ENCODE data around the gene TERT. TPM values are rescaled to one million over a fixed set of nuclear protein-coding genes. Genes with fewer than 3 reads are reported as not detected.

Gene TERT
- polyA plus RNA-seq, 1 donor, result not detected

DNA sequence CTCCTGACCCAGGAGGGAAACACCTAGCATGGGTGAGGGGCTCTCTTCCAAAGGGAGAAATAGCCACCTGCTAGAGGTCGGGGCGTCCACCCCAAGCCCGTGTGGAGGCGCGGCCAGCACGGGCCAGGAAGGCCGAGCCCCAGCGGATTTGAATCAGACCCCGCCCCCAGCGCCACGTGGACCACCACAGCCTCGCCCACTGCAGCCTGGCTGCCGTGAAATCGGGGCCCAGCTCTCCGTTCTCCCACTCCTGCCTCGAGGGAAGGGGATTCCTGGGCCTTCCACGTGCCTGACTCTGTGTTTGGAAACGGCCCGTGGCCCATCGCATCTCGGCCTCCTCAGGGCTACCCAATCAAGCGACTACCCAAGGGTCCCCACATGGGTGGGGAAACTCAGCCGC lies 38.1 kb downstream of the TERT start:
- no peak for DNase-seq

DNA sequence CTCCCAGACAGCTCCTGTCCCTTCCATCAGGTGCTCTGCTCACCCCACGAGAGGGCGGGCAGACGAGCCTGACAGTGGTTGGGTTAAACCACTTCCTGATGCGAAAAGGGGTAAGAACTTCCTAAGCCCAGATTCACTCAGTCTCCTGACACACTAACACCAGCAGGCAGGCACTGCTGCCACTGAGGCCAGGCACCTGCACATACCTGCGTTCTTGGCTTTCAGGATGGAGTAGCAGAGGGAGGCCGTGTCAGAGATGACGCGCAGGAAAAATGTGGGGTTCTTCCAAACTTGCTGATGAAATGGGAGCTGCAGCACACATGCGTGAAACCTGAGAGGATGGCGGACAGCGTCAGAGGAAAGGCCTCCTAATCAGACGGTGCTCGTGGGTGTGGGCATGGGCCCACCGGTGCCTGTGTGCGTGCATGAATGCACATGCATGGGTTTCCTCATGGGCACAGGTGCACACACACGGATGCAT lies 39.7 kb downstream of the TERT start:
- no peak for DNase-seq

DNA sequence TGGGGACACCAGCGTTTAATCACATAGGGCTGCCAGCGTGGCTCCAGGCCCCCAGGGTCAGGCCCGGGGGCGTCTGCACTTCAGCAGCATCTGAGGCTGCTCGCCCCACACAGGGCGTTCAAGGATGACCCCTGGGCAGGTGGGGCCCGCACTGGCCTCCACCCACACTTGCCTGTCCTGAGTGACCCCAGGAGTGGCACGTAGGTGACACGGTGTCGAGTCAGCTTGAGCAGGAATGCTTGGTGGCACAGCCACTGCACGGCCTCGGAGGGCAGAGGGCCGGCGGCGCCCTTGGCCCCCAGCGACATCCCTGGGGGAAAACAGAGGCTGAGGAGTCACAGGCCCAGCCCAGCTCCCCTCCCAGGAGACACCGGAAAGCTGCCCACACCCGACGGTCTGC lies 40.7 kb downstream of the TERT start:
- DNase-seq, result no peak

DNA sequence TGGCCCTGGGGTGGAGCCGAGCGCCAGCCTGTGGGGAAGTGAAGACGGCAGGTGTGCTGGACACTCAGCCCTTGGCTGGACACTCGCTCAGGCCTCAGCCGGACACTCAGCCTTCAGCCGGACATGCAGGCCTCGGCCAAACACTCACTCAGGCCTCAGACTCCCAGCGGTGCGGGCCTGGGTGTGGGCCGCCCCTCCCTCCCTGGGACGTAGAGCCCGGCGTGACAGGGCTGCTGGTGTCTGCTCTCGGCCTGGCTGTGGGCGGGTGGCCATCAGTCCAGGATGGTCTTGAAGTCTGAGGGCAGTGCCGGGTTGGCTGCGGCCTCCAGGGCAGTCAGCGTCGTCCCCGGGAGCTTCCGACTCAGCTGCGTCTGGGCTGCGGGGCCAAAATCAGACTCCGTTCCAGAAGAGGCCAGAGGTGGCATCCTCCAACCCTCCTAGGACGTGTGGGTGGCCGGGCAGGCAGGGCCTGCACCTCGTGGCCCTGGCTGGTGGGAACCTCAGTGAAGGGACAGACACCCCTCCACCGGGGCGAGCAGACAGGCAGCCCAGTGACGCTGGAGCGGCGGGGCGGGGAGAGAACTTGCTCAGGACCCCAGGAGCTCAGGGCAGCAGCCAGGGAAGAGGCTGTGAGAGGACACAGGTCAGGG lies 41.3 kb downstream of the TERT start:
- DNase-seq, result no peak

DNA sequence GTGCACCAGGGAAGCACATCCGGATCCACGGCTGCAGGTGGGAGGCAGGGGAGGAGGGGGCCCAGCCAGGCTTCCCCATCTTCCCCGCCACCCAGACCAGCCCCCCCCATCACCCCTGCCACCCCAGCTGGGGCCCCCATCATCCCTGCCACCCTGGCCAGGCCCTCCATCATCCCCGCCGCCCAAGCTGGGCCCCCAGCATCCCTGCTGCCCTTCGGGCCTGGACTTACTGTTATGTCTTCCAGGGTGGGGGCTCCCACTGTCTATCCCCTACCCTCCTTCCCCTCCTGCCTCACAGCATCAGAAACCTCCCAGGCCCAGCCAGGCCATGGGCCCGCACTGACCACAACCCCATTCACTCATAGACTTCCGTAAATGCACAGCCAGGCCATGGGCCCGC lies 42.2 kb downstream of the TERT start:
- DNase-seq, result no peak

DNA sequence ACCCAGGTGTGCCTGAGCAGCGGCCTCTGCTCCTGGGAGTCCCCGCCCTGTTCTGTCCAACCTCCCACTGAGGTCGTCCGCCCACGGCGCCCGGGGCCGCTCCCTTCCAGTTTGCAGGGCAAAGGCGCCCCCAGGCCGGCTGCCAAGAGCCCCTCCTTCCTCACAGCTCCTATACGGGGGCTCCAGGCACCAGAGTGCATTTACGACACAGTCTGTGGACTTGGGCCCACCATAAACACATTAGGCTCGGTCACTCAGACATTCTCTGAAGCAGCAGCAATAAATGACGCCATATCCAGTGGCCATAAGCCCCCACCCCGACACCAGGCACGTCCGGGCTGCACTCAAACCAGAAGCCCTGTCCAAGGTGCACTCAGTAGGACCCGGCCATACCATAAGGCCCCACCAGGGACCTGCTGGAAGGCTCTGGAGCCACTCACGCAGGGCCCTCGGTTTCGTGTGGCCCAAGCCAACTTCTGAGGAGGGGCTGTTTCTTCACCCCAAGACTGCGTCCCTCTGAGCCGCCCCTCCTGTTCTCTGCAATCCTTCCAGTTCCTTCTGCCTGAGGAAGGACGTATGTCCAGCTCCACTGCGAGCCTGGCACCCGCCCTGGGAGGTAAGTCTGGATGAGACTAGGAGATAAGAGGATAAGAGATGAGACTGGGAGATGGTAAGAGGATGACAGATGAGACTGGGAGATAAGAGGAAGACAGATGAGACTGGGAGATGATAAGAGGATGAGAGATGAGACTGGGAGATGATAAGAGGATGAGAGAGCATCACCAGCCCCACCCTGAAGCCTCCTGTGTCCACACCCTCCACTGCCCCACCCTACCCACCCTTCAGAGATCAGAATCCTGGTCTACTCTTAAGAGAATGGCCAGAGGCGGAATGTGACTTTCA lies 42.9 kb downstream of the TERT start:
- DNase-seq, result no peak

DNA sequence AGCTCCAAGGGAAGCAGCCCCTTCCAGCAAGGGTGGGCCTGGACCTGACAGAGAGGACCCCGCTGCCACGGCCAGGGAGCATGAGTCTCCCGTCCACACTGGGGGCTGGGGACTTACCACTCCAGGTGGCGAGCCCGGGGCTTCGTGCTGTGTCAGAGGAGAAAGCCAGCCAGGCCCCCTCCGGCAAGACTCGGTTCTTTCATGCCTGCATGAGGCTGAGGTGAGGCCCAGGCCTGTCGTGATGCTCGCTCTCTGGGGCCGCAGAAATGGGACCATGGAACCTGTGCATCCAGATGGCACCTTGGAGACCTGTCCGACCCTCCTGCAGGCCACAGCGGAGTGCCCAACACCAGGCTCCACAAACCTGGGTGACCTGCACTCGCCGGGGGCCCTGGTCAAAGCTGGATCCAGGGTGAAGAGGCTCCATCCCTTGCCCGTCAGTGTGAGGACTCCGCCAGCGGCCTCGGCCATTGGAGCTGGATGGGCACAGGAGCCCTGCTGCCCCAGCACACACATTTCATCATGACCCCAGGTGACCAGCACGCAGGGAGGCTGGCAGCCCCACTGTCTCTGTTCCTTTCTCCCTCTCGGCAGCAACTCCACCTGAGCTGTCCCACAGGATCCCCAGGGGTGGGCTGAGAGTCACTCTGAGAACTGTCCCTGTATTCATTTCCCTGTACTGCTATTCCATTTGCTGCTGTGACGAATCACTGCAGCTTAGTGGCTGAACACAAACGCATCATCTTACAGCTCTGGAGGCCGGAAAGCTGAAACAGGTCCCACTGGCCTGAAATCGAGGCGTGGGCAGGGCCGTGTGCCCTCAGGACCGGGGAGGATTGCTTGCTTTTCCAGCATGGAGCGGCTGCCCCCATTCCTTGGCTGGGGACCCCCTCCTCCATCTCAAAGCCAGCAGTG lies 45.2 kb downstream of the TERT start:
- DNase-seq, result no peak

DNA sequence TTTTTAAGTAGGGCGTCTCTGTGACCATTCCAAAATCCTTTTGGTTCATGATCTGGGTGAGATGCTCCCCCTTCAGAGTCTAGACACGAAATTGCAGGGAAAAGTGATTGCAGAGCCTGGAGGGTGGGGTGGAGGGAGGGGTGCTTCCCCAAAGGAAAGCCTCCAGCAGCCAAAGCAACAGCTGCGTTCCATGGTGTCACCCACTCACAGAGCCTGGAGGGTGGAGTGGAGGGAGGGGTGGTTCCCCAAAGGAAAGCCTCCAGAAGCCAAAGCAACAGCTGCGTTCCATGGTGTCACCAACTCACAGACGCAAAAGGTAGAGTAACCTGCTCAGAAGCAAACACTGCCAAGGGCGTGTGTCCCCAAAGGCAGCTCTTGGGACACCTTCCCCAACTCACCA lies 47.1 kb downstream of the TERT start:
- DNase-seq, result no peak

DNA sequence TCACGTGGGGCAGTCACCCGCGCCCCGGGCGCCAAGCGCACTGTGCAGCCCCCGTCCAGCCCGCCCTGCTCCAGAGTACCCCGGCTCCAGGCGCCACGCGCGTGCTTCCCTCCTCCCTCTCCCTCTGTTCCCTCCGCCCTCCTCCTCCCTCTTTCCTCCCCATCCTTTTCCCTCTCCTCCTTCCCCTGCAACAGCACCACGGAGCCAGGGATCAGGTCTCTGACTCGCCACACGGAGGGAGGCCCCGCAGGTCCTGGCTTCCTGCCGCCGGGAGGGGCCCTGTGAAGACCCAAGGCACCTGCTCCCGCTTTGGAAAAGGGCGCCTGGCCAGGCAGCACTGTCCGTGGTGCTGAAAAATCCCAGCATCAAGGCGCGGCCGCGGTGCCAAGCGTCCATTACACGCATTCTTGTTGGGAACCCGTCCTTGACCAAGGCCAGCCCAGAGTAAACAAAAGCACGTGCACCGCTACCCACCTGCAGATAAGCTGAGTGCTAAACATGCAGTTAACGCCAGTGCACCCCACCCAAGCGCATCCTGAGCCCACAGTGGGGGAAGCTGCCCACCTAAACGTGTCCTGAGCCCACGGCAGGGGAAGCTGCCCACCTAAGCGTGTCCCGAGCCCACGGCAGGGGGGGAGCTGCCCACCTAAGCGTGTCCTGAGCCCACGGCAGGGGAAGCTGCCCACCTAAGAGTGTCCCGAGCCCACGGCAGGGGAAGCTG lies 48.0 kb downstream of the TERT start:
- DNase-seq, result peak; percentile 67

DNA sequence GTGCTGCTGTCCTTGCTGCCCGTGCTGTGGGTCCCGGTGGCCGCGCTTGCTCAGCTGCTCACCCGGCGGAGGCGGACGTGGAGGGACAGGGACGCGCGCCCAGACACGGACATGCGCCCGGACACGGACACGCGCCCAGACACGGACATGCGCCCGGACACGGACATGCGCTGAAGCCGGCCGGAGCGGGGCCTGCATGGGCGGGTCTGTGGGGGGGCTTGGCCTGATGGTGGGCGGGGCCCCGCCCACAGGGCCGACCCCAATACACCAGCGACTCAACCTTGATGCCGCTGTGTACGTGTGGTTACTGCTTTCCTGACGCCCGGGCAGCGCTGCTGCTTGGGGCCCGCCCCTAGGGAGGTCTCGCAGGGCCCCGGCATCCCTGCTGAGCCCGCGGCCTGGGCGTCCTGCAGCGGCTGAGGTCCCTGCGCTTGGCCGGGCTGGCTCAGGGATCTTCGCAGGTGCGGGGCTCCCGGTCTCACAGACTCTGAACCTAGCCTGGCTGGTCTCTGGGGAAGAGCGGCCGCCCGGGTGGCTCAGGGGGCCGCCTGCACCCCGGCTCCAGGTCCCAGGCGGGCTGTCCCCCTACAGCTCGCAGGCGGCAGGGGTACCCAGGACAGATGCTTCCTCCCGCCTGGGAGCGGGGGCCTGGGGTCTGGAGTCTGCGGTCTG lies 48.8 kb downstream of the TERT start:
- no peak for DNase-seq

DNA sequence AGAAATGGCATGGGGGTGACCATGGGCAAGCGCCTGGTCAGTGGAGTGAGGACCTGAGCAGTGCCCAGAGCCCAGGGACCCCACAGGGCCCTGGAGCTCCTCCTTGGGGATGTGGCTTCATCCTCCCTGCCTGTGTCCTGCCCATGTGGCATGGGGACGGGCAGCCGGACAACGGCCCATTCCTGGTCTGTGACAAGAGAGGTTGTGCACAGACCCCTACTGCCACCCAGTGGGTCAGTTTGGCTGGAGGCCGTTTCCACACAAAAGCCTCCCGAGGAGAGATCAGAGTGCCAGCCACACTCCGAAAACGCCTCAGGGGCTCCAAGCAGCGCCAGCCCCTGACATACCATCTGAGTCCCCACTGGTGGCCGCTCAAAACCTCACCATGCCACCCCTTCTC lies 49.9 kb downstream of the TERT start:
- DNase-seq, result no peak

DNA sequence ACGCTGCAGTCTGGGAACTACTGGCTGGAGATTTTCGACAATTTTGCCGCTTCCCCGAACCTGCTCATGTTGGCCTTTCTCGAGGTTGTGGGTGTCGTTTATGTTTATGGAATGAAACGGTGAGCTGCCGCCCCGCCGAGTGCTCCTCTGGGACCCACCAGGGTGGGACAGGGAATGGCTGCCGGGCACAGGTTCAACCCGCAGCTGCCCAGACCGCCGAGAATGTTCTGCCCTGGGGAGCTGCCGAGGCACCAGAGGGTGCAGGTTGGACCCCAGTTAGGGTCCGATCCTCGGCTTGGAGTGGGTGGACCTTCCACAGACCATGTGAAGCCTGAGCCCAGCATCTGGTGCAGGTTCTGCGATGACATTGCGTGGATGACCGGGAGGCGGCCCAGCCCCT lies 50.6 kb downstream of the TERT start:
- DNase-seq, result no peak

DNA sequence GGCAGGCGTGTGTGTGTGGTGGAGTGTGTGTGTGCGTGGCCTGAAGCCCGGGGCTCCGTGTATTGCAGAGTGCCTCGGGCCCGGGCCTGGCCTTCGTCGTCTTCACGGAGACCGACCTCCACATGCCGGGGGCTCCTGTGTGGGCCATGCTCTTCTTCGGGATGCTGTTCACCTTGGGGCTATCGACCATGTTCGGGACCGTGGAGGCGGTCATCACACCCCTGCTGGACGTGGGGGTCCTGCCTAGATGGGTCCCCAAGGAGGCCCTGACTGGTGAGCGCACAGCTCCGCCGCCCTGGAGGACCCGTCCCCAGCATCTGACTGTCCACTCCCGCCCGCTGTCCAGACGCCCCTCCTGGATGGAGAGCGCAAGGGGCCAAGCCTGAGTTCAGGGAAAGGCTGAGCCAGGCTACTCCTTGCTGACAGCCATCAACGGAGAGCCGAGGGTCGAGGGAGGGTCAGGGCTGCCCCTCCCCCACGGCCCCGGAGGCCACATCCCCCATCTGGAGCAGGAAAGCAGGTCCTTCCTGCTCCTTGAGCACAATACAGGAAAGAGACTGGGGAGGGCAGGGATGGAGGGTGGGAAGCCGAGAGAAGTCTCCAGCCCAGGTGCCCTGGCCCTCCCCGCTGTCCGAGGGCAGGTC lies 51.3 kb downstream of the TERT start:
- no peak for DNase-seq

DNA sequence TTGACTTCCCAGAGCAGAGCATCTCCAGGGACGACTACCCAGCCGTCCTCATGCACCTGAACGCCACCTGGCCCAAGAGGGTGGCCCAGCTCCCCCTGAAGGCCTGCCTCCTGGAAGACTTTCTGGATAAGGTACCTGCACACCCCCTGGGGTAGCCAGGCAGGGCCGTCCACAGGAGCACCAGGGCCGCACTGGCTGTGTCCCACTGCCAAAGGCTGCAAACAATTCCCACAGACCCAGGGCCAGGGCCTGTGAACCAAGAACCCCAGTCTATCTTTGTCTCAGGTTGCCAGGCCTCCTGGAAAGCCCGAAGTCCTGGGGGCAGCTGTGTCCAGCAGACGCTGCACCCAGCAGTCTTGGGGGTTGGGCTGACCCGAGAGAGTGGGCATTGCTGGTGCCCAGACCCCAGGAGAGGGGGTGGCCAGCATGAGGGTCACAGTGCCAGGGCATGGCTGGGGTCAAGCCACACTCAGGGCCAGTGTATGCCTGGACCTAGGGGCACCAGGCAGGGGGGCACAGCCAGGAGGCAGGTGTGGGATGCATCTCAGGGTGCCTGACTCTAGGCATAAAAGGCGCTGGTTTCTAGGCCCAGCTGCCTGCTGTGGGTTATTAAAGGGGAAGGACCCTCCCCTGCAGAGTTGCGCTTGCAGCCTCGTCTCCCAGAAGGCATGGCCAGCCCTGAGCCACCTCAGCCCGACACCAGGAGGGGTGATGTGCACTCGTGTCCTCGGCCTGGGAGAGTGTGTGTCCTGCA lies 52.0 kb downstream of the TERT start:
- no peak for DNase-seq

DNA sequence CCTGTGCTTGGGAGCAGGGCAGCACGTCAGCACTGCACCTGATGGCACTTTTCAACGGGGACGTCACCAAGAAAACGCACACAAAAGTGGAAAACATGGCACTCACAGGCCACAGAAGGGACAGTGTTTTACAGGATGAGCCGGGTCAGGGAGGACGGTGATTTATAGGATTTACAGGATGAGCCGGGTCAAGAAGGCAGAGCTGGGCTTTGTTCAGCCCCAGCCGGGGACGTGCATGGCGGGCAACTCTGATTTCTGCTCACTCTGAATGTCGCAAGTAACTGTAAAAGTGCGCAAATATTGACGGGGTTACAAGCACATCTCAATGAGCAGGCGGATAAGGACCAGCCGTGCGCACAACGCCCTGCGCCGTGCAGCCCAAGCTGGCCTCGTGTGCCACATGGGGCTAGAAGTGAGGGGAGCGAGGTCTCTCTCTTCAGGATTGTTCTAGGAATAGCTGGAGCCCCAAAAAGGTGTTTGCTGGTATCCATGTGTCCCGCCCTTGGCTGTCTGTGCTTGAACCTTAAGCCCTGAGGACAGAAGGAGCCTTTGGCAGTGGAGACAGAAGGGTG lies 53.3 kb downstream of the TERT start:
- no peak for DNase-seq

DNA sequence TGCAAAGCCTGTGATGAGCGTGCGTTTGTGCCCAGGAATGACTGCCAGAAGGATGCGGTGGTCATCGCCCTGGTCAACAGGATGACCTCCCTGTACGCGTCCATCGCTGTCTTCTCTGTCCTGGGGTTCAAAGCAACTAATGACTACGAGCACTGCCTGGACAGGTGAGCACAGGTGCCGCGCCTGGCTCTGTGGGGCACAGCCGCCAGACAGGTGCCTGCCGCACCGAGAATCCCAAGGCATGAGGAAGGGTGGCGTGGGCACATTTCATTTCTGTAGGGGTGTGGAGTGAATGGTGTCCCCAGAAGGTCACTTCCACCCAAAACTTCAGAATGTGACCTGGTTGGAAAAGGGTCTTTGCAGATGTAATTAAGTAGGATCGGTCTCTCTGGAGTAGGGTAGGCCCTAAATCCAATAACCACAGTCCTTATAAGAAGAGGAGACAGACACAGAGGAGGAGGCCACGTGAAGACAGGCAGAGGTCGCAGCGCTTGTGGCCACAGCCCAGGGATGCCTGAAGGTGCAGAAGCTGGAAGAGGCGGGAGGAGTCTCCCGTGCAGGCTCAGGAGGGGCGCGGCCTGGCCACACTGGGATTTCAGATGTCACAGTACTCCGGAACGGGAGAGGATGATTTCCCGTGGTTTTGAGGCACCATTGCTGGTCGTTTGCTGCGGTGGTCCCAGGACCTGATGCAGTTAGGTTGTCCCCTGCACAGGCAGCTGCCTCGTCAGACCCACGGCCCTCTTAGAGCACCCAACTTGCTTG lies 54.2 kb downstream of the TERT start:
- no peak for DNase-seq

DNA sequence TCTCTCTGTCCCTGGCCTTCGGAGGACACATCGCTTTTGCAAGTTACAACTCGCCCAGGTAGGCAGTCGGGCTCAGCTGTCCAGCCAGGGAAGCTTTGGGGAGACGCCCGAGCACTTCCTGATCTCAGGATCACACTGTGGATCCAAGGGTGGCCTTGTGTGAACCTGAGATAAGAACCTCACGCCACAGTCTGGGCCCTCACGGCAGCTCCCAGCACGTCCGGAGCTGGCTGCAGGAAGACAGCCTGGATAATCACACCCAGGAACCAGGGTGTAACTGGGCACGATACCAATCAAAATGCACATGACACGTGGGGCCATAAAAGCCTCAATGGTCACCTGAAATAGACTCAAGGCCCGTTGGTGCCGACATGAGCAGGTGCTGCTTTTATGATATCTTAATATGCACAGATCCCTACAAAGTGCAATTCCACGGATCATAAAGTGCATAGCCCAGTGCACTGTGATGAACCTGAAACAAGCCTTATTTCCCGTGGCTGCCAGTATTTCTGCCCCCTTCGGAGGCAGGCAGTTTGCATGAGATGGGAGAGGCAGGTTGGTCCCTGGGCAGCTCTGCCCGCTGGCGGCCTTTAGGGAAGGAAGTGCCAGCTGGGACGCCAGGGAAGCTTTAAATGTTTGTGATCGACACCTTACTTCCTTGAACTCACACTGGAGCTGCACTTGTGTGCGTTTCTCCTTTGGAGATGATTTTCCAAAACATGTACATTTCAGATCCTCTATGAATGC lies 55.2 kb downstream of the TERT start:
- DNase-seq, result no peak

DNA sequence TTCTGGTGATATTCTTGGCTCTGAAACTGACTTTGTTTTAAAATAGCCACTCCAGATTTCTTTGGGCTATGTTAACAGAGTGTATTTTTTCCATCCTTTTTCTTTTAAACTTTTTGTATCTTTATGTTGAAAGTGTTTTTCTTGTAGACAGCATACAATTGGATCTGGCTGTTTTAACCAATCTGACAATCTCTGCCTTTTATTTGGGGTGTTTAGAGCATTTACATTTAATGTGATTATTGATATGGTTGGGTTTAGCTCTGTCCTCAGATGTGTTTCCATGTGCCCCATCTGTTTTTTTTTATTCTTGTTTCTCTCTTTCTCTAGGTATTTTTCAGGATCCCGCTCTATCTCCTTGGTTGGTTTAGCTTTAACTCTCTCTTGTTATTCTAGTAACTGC lies 59.0 kb downstream of the TERT start:
- no peak for DNase-seq
